Stimulated activated CD4-positive, alpha-beta T cell treated with anti-CD3 and anti-CD28 coated beads, Interleukin-15, amount 100 ng/mL, for 24 hours (primary cell): Measurements from ENCODE around the gene SLC25A10.
A peak's percentile ranks its signal among the peaks of the same experiment; 100 is the strongest.

Experiments
- DNase-seq: peaks from one replicate; pipeline ENCODE4 v3.0.0-alpha.2; 2020

Gene SLC25A10

GRCh38 chr17:81711814-81712467 is at the start of gene SLC25A10:
TSS of gene SLC25A10 (plus strand) at chr17:81712284. CDS start at chr17:81712427, 143 bp downstream.
- peak; percentile 92 for DNase-seq

- peak; percentile 32 for DNase-seq
Measured at GRCh38 chr17:81664051-81664470, 48.0 kb upstream of the SLC25A10 start.

GRCh38 chr17:81665205-81666091 is 46.6 kb upstream of the SLC25A10 start:
- DNase-seq = peak; percentile 79

- peak; percentile 46 for DNase-seq
Measured at GRCh38 chr17:81666092-81666341, 46.1 kb upstream of the SLC25A10 start.

GRCh38 chr17:81666342-81667191 is 45.5 kb upstream of the SLC25A10 start, which contains the start of the genes CCDC137 and OXLD1:
TSS of gene CCDC137 (plus strand) at chr17:81666737. CDS start at chr17:81666767, 30 bp downstream.
TSS of gene OXLD1 (minus strand) at chr17:81666605. CDS start at chr17:81666577, 28 bp downstream.
- DNase-seq = peak; percentile 97

- no peak for DNase-seq
Measured at GRCh38 chr17:81667754-81668153, 44.3 kb upstream of the SLC25A10 start.

DNA sequence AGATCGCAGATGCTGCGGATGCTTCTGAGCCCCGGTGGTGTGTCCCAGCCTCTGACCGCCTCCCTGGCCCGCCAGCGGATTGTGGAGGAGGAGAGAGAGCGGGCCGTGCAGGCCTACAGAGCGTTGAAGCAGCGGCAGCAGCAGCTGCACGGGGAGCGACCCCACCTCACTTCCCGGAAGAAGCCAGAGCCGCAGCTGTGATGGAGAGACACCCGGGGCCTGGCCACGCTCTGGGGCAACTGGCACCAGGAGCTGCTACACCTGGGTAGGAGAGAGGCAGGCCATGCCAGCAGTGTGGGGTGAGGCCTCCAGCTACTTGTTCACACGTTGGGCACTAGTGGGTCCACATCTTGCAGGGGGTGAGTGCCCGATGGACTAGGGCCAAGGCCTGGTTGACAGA is 39.6 kb upstream of the SLC25A10 start:
- no peak for DNase-seq

GRCh38 chr17:81672954-81673353 is 39.1 kb upstream of the SLC25A10 start:
- no peak for DNase-seq

DNA sequence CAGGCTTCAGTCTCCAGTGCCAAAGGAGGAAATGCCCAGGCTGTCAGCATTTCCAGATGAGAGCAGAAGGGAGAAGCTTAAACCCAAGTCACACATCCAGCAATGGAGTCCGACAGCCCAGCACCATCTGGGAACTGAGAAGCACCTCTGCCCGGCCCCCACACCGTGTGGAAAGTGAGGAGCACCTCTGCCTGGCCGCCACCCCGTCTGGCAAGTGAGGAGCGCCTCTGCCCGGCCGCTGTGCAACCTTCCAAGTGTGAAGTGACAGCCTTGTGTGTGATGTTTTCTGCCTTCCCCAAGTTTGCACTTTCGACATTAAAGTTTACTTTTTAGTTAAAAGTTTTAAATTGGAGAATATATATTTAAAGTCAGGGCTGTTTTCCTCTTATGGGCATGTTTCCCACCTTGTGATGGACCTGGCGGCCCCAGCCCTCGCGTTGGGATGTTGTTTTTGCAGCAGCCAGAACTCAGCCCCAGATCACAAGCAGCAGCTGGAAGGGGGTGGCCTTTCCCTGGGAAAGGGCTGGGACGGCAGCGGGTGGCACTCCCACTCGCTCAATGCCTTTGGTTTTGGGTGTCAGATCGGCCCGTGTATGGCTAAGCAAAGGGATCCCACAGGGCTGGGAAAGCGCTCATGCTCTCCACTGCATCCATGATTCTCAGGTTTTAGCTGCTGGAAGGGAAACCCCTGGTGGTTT is 38.4 kb upstream of the SLC25A10 start:
- DNase-seq = no peak

DNA sequence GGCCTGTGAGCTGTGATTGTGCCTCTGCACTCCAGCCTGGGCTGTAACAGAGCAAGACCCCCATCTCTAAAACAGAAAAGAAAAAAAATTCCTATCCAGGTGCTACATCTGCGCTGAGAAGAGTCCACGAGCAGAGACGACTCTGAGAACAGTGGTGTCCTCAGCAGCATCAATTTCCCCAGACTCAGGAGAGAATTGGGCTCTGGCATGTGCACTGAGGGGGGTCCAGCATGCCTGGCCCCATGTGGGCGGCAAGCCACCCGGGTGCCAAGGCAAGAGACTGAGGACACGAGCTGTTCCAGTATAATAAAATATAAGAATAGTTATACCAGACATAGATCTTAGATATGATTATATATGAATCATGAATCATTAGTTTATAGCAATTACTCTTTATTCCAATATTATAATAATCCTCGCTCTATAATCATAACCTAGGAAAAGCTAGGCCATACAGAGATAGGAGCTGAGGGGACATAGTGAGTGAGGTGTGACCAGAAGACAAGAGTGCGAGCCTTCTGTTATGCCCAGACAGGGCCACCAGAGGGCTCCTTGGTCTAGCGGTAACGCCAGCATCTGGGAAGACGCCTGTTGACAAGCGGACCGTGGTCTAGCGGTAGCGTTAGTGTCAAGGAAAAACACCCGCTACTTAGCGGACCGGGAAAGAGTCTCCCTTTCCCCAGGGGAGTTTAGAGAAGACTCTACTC is 36.4 kb upstream of the SLC25A10 start:
- DNase-seq = peak; percentile 45

DNA sequence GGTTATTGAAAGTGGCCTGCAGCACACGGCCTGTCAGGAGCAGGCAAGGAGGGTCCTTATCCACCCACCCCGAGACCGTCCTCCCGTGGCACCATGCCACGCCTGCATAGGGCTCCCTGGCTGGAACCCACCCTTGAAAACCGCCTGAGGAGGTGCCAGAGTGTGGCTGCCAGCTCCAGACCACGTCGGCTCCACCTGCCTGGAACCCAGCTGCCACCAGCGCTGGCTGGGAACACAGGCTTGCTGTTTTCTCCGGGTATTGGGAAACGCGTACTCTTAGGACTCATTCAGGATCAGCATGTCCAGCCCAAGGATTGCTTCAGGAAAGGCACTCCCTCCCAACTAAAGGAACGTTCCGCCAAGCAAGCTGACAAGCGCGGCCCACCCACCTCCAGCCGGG is 35.2 kb upstream of the SLC25A10 start:
- DNase-seq = no peak

DNA sequence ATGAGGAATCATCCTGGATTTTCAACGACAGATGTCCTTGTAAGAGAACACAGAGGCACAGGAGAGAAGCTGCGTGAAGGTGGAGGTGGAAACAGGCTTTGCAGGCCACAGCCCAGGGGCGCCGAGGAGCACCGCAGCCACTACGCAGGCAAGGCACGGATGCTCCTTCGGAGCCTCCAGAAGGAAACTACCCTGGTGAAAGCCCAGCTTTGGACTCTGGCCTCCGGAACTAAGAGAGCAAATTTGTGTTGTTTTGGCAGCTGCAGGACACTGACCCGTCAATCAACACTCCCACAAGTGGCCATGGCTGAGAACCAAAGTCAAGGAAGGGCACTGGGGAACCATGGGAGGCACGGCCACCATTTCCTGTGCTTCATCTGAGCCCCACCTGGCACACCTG is 31.9 kb upstream of the SLC25A10 start:
- no peak for DNase-seq

DNA sequence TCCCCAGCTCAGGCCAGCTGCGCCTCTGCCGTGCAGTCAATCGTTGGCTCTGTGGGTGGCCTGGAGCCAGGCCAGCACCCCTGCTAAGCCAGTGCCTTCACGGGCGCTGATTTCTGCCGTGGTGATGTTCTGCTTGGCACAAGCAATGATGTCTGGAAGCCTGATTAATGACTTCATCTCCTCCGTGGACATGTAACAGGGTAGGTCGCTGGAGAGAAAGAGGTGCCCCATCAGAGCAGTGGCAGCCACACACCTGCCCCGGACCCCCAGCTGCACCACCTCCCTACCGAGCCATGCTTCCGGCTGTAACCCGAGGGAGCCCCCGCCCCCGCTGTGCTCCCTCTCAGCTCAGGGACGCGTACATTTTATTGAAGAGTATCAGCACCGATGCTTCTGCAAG is 30.4 kb upstream of the SLC25A10 start:
- DNase-seq = no peak

DNA sequence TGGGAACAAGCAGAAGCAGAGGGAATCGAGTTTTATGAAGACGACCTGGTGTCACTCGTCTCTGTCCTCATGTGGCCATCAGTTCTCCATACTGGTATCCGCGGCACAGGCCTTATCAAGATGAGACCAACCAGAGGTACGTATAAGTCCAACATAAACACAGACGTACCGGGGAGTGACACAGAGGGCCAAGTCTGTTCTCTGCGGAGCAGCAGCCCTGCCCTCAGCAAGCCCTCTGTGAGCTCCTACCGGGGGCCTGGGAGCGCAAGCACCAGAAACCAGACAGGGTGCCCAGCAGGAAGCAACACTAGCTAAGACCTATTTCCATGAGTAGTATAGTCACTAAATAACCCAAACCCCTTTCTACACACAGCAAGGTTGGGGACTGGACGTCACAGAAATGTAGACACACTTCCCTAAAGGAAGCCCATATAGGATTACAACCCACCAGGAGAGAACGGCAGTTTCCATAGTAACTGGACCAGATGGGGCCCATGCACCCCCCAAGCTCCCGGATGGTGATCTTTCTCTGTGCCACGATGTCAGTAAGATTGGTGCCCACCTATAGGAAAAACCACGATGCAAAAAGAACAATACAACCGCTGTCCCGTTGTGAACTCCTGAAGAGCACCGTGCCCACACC is 29.4 kb upstream of the SLC25A10 start:
- no peak for DNase-seq

DNA sequence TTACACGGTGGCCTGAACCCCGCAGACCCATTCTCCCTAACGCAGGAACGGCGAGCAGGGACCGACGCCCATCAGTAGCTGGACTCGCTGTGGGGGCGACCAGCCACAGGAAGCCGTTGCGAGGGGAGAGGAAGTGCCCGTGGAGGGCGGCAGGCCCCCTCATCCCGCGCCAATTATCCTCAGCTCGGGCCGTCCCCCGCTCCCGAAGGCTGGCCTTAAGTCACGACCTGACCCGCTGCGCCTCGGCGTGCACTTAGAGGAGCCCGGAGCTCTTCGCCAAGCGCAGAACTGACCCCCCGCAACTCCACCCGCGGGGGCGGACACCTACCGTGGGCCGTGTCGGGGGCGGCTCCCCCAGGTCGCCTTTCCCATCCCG is 28.9 kb upstream of the SLC25A10 start:
- no peak for DNase-seq

DNA sequence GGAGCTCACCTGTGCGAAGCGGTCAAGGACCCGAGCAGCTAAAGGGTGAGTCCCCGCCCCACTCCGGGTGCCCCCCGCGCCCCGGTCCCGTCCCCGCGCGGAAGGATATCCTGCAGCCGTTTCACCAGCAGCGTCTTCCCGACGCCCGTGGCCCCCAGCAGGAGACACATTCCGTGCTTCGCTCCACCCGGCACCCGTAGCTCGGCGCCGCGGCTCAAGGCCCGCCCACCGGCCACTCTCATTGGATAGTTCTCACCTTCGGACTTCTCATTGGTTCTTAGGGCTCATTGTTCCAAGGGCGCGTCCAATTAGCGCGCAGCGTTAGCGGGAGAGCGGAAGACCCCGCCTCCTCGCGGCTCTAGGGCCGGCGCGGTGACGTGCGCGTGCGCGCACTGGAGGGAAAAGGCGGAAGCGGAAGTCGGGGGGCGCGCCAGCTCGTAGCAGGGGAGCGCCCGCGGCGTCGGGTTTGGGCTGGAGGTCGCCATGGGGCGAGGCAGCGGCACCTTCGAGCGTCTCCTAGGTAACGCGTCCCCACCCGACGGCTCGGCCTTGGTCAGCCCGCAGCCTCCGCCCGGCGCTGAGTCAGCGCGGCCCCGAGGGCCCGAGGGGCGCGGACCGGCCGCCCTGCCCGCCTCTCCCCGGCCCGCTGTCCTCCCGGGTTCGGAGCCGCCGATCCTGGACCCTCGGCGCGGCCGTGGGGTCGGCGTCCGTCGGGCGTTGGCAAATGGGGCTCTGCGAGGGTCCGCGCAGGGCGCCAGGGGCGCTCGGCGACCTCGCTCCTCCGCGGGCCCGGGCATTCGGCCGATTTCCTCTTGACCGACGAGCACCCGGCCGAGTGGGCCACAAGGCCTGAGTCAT is 28.3 kb upstream of the SLC25A10 start, which contains the start of the genes ARL16 and HGS:
Gene ARL16 (minus strand): TSS at position 214 of the 858 bp plus-strand sequence. CDS start 44 bp downstream, at position 170.
Gene HGS (plus strand): TSS at position 428 of the 858 bp plus-strand sequence. CDS start 56 bp downstream, at position 484.
- peak; percentile 98 for DNase-seq

DNA sequence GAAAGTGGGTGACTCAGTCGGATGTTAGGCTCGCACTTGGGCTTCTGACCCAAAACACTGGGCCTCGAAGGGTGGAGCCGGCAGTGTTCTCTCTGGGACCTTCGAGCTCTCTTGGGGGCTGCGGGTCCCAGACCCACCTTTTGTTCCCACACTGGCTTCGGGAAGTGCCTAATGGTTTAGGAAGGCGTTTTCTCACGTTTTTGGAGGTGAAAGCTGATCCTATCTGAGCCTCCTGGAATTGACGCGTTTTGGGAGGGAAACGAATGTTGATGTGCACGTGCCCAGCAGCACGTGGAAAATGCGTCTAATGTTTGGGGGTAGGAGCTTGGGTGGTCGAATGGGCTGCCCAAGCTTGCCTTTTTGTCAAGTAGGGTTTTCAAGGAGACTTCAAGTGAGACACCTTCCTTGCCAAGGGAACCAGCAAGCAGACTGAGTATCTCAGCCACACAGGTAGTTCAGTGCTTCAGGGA is 27.6 kb upstream of the SLC25A10 start:
- no peak for DNase-seq

GRCh38 chr17:81685108-81685507 is 27.0 kb upstream of the SLC25A10 start:
- peak; percentile 74 for DNase-seq

- DNase-seq = no peak
Measured at GRCh38 chr17:81686614-81687013, 25.5 kb upstream of the SLC25A10 start.
